Suprapubic skin (tissue), 3 donors: ENCODE measurements around the gene MOCOS.

Experiments
- EP300 ChIP-seq: sonication (generic); formaldehyde crosslinking; IDR thresholded peaks from one replicate; pipeline ENCODE4 v1.6.1; 2017; ENCODE audit warnings: antibody characterized with exemption
- TF ChIP-seq, protein P1 (sequence below), 2 donors: fragments of 200-600 bp in 1 of 2; fragments of 450-650 bp in 1 of 2; sonication (generic) in 1 of 2; IDR thresholded peaks; one replicate each; pipeline ENCODE4 v1.5.1; 2016 to 2019; ENCODE audit warnings: antibody characterized with exemption in 2 of 2, mild to moderate bottlenecking in 1 of 2, moderate library complexity in 1 of 2

DNA sequence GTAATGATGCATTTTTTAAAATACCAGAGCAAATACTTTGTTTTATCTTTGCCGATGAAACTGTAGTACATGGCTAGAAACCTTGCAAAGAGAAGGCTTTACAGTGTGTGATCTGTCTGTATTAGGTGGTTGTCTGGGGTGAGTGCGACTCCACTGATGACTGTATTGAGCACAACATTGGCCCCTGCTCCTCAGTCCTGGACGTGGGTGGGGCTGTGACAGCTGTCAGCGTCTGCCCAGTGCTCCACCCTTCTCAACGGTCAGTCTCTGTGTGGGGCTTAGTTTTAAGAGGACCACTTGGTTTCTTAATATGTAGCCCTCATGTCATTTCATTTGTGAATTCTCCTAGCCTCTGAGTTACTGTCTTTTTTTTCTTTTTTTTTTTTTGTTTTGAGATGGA, 17.4 kb upstream of the MOCOS start:
- TF ChIP-seq, protein P1, sequence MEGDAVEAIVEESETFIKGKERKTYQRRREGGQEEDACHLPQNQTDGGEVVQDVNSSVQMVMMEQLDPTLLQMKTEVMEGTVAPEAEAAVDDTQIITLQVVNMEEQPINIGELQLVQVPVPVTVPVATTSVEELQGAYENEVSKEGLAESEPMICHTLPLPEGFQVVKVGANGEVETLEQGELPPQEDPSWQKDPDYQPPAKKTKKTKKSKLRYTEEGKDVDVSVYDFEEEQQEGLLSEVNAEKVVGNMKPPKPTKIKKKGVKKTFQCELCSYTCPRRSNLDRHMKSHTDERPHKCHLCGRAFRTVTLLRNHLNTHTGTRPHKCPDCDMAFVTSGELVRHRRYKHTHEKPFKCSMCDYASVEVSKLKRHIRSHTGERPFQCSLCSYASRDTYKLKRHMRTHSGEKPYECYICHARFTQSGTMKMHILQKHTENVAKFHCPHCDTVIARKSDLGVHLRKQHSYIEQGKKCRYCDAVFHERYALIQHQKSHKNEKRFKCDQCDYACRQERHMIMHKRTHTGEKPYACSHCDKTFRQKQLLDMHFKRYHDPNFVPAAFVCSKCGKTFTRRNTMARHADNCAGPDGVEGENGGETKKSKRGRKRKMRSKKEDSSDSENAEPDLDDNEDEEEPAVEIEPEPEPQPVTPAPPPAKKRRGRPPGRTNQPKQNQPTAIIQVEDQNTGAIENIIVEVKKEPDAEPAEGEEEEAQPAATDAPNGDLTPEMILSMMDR (IDR thresholded peaks at IDR 0.05), result no peak
- no peak for TF ChIP-seq EP300
